ENCODE results near the gene ARHGEF25. TPM values are rescaled to one million over a fixed set of nuclear protein-coding genes. Genes with fewer than 3 reads are reported as not detected.
A peak's percentile ranks its signal among the peaks of the same experiment; 100 is the strongest.
"Not testable (repeated sequence)": the region's sequence is repeated elsewhere in the genome, so short reads cannot be mapped to it uniquely, and the experiment has no call there.

Gene ARHGEF25
- total RNA-seq, 1 donor from 2014 or later = 7.0 TPM

DNA sequence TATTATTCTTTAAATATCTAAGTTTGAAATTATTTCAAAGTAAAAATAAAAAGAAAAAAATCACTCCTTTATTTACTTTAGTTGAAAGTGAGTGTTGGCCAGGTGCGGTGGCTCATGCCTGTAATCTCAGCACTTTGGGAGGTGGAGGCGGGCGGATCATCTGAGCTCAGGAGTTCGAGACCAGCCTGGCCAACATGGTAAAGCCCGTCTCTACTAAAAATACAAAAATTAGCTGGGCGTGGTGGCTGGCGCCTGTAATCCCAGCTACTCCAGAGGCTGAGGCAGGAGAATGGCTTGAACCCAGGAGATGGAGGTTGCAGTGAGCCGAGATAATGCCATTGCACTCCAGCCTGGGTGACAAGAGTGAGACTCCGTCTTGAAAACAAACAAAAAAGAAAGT, 25.5 kb downstream of the ARHGEF25 start:
- not testable (repeated sequence) for DNase-seq (ENCODE audit: low read depth)

DNA sequence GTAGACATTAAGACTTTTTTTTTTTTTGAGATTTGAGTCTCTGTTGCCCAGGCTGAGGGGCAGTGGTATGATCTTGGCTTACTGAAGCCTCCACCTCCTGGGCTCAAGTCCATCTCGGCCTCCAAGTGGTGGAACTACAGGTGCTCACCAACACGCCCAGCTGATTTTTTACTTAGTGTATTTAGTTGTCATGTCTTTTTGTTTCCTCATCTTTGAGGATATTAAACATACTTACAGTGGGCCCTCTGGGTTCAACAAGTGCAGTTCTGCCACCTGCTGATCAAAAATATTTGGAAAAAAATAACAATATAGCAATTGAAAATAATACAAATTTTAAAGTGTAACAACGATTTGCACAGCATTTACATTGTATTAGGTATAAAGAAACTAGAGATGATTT, 26.1 kb downstream of the ARHGEF25 start:
- DNase-seq (ENCODE audit: low read depth) = no peak

- no peak for DNase-seq (ENCODE audit: low read depth)
Measured at GRCh38 chr12:57638096-57638495, 26.9 kb downstream of the ARHGEF25 start.

GRCh38 chr12:57640175-57641042, 29.2 kb downstream of the ARHGEF25 start:
- DNase-seq (ENCODE audit: low read depth) = no peak

GRCh38 chr12:57641699-57642442, 30.6 kb downstream of the ARHGEF25 start:
- no peak for DNase-seq (ENCODE audit: low read depth)

- peak; percentile 9 for DNase-seq (ENCODE audit: low read depth)
Measured at GRCh38 chr12:57645990-57646658, 34.9 kb downstream of the ARHGEF25 start.

DNA sequence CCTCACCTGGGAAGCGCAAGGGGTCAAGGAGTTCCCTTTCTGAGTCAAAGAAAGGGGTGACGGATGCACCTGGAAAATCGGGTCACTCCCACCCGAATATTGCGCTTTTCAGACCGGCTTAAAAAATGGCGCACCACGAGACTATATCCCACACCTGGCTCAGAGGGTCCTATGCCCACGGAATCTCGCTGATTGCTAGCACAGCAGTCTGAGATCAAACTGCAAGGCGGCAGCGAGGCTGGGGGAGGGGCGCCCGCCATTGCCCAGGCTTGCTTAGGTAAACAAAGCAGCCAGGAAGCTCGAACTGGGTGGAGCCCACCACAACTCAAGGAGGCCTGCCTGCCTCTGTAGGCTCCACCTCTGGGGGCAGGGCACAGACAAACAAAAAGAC, 35.4 kb downstream of the ARHGEF25 start:
- DNase-seq (ENCODE audit: low read depth) = not testable (repeated sequence)

DNA sequence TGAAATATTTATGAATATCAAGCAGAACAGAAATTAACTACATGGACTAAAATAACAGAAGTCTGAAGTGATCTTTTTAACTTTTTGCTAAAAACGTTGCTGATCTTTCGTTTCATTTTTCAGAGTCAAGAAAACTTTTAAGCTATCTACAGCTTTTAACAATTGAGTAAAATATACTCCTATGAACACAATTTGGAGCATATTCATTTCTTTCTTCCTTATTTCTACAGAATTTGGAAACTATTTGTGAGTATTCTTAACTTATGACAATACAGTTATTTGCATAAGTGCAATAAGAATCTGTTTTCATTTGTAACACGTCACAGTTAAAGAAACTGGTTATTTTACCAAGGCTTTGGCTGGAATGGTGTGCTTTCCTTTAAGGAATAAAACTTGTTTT, 42.8 kb downstream of the ARHGEF25 start:
- DNase-seq (ENCODE audit: low read depth) = no peak

DNA sequence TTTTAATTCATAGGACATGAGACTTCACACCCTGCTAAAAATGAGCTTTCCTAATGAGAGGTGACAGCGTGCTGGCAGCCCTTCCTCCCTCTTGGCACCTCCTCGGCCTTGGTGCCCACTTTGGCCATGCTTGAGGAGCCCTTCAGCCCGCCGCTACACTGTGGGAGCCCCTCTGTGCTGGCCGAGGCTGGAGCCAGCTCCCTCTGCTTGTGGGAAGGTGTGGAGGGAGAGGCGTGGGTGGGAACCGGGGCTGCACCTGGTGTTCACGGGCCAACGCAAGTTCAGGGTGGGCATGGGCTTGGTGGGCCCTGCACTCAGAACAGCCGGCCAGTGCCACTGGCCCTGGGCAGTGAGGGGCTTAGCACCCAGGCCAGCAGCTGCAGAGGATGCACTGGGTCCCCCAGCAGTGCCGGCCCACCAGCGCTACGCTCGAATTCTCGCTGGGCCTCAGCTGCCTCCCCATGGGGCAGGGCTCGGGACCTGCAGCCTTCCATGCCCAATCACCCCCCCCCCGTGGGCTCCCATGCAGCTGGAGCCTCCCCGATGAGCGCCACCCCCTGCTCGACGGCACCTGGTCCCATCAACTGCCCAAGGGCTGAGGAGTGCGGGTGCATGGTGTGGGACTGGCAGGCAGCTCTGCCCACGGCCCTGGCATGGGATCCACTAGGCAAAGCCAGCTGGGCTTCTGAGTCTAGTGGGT, 44.5 kb downstream of the ARHGEF25 start:
- DNase-seq (ENCODE audit: low read depth) = no peak

- DNase-seq (ENCODE audit: low read depth) = not testable (repeated sequence)
Measured at GRCh38 chr12:57656408-57656807, 45.2 kb downstream of the ARHGEF25 start.

DNA sequence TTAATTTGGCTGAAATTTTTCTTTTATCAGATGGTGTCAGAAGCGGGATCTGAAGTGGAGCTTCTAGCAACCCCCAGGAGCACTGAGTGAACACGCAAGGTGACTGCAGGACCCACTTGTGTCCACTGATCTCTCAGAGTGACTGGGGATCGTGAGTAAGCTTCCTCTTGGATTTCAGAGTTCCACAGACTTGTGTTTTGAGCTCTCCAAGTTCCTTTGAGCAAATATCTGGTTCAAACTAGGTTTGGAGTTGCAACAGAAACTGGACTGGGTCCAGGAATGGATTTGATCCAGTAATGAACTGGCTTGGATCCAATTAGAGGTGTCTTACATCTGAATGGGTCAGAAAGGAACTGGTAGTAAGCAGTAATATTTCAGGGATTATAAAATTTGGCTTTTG, 46.5 kb downstream of the ARHGEF25 start:
- peak; percentile 77 for DNase-seq (ENCODE audit: low read depth)

- DNase-seq (ENCODE audit: low read depth) = no peak
Measured at GRCh38 chr12:57658890-57659289, 47.7 kb downstream of the ARHGEF25 start.

GRCh38 chr12:57661376-57661775, 50.1 kb downstream of the ARHGEF25 start:
- DNase-seq (ENCODE audit: low read depth) = no peak

GRCh38 chr12:57665066-57665820, 54.0 kb downstream of the ARHGEF25 start:
- DNase-seq (ENCODE audit: low read depth) = not testable (repeated sequence)

Other genes with a start within 250 kb of the ARHGEF25 start
- gene R3HDM2, start 180.4 kb upstream of the ARHGEF25 start, total RNA-seq = 2.6 and 32.1 TPM in 2 replicates
- gene INHBC, start 176.7 kb upstream of the ARHGEF25 start, total RNA-seq = not detected in 2 replicates
- gene INHBE, start 156.1 kb upstream of the ARHGEF25 start, total RNA-seq = 1.0 and 3.1 TPM in 2 replicates
- gene GLI1, start 151.7 kb upstream of the ARHGEF25 start, total RNA-seq = 0.50 TPM in 1 of 2 replicates, not detected in the other
- gene ARHGAP9, start 131.6 kb upstream of the ARHGEF25 start, total RNA-seq = not detected in 2 replicates
- 131 and 134 TPM in 2 replicates for gene MARS1, start 123.4 kb upstream of the ARHGEF25 start, total RNA-seq
- 6.1 and 17.5 TPM in 2 replicates for gene DDIT3, start 90.9 kb upstream of the ARHGEF25 start, total RNA-seq
- gene MBD6, start 88.6 kb upstream of the ARHGEF25 start, total RNA-seq = 5.0 and 12.5 TPM in 2 replicates
- gene DCTN2, start 64.2 kb upstream of the ARHGEF25 start, total RNA-seq = 123 and 212 TPM in 2 replicates
- gene KIF5A, start 61.4 kb upstream of the ARHGEF25 start, total RNA-seq = 0.35 and 2.5 TPM in 2 replicates
- gene PIP4K2C, start 20.2 kb upstream of the ARHGEF25 start, total RNA-seq = 43.5 and 77.8 TPM in 2 replicates
- gene DTX3, start 6.6 kb upstream of the ARHGEF25 start, total RNA-seq = 5.9 and 19.6 TPM in 2 replicates
- 0.20 and 1.4 TPM in 2 replicates for gene B4GALNT1, start 21.8 kb downstream of the ARHGEF25 start, total RNA-seq
- 186 and 325 TPM in 2 replicates for gene OS9, start 82.7 kb downstream of the ARHGEF25 start, total RNA-seq
- under 0.01 and 0.17 TPM in 2 replicates for gene AGAP2, start 127.3 kb downstream of the ARHGEF25 start, total RNA-seq
- 64.0 and 105 TPM in 2 replicates for gene TSPAN31, start 133.6 kb downstream of the ARHGEF25 start, total RNA-seq
- 101 and 145 TPM in 2 replicates for gene CDK4, start 140.9 kb downstream of the ARHGEF25 start, total RNA-seq
- gene MARCHF9, start 143.7 kb downstream of the ARHGEF25 start, total RNA-seq = 3.1 and 8.5 TPM in 2 replicates
- 0.50 and 0.87 TPM in 2 replicates for gene CYP27B1, start 155.6 kb downstream of the ARHGEF25 start, total RNA-seq
- gene METTL1, start 160.7 kb downstream of the ARHGEF25 start, total RNA-seq = 6.1 and 6.4 TPM in 2 replicates
- gene EEF1AKMT3, start 161.2 kb downstream of the ARHGEF25 start, total RNA-seq = 4.2 and 4.3 TPM in 2 replicates
- 24.8 and 43.6 TPM in 2 replicates for gene TSFM, start 171.4 kb downstream of the ARHGEF25 start, total RNA-seq
- 1.9 and 2.8 TPM in 2 replicates for gene AVIL, start 207.3 kb downstream of the ARHGEF25 start, total RNA-seq
- gene CTDSP2, start 235.3 kb downstream of the ARHGEF25 start, total RNA-seq = 16.3 and 81.9 TPM in 2 replicates

Data from renal cortical epithelial cell (primary cell).